B cell (primary cell): ENCODE data around the gene GSDMA. TPM values are rescaled to one million over a fixed set of nuclear protein-coding genes. Genes with fewer than 3 reads are reported as not detected.

Experiments
- ATAC-seq: fragments of 200-7000 bp; cut with Tn5 transposase; one replicate; pipeline ENCODE4 v1.10.0; 2021; ENCODE audit warnings: low read depth, mild to moderate bottlenecking, moderate number of reproducible peaks, moderate library complexity
- CTCF ChIA-PET: fragments of 350-600 bp; sonication (Branson Sonifier 250); formaldehyde crosslinking; loops from one replicate; lab custom pipeline; 2021; ENCODE audit warnings: antibody characterized with exemption, inconsistent platforms; lab: Charles Lee
- POLR2A ChIA-PET: fragments of 350-600 bp; sonication (Branson Sonifier 250); formaldehyde crosslinking; loops from one replicate; lab custom pipeline; 2021; ENCODE audit warnings: antibody characterized with exemption; lab: Charles Lee
- DNase-seq: peaks from one replicate; pipeline ENCODE4 v3.0.0; 2013
- H2AFZ ChIP-seq: 2 replicates; pipeline ENCODE4 v1.6.1; 2012; ENCODE audit warnings: mild to moderate bottlenecking, low read depth, low read length; ENCODE audit not compliant: insufficient read depth, poor library complexity, severe bottlenecking
- H3K27ac ChIP-seq, 2 donors: 1 replicate in 1 of 2; 2 replicates in 1 of 2; pipeline ENCODE4 v1.5.1; 2012 to 2013; ENCODE audit warnings: low read length in 2 of 2, mild to moderate bottlenecking in 2 of 2, moderate library complexity in 1 of 2
- H3K27me3 ChIP-seq, 4 experiments: fragments of 200-600 bp in 1 of 4; sonication (generic) in 1 of 4; replicated peaks in 1 of 4; 1 replicate in 2 of 4; 2 replicates in 2 of 4; pipeline versions ENCODE4 v1.6.1 to v1.7.0; 2013 to 2016; ENCODE audit warnings: low read length in 3 of 4, mild to moderate bottlenecking in 2 of 4, mixed read lengths in 1 of 4, moderate library complexity in 1 of 4; ENCODE audit not compliant: insufficient read depth in 4 of 4, control insufficient read depth in 3 of 4; ENCODE audit errors: control extremely low read depth in 1 of 4
- H3K36me3 ChIP-seq, 2 experiments: replicated peaks in 1 of 2; 1 replicate in 1 of 2; 2 replicates in 1 of 2; pipeline versions ENCODE4 v1.6.1 to v1.7.1; 2013; ENCODE audit warnings: low read length in 1 of 2; ENCODE audit not compliant: insufficient read depth in 2 of 2, control insufficient read depth in 1 of 2; ENCODE audit errors: control extremely low read depth in 1 of 2, extremely low read depth in 1 of 2
- H3K4me1 ChIP-seq, 2 donors: fragments of 200-600 bp in 1 of 2; sonication (generic) in 1 of 2; 1 replicate in 1 of 2; 2 replicates in 1 of 2; pipeline versions ENCODE4 v1.5.1 to v1.6.1; 2013 to 2017; ENCODE audit warnings: low read length in 2 of 2; ENCODE audit not compliant: control insufficient read depth in 2 of 2, insufficient read depth in 2 of 2
- H3K4me2 ChIP-seq: replicated peaks from 2 replicates; pipeline ENCODE3; 2012; ENCODE audit warnings: mild to moderate bottlenecking, low read depth, low read length; ENCODE audit not compliant: poor library complexity, severe bottlenecking
- H3K4me3 ChIP-seq, 5 experiments: fragments of 200-600 bp in 1 of 5; sonication (generic) in 1 of 5; 1 replicate in 3 of 5; 2 replicates in 2 of 5; pipeline versions ENCODE4 v1.5.1 to v1.7.0; 2011 to 2016; ENCODE audit warnings: low read length in 4 of 5, mild to moderate bottlenecking in 4 of 5, low read depth in 2 of 5, control low read depth in 1 of 5, moderate library complexity in 1 of 5; ENCODE audit not compliant: insufficient read depth in 1 of 5; ENCODE audit errors: control extremely low read depth in 1 of 5, extremely low read depth in 1 of 5
- H3K79me2 ChIP-seq: fragments of 200-600 bp; sonication (generic); one replicate; pipeline ENCODE4 v1.6.0; 2016; ENCODE audit warnings: low read length; ENCODE audit not compliant: control insufficient read depth, insufficient read depth
- H3K9ac ChIP-seq: fragments of 200-600 bp; sonication (generic); 2 replicates; pipeline ENCODE4 v1.6.1; 2017; ENCODE audit warnings: mild to moderate bottlenecking, low read length, moderate library complexity
- H3K9me3 ChIP-seq, 3 donors: one replicate each; pipeline versions ENCODE4 v1.6.1 to v1.7.1; 2013; ENCODE audit warnings: low read length in 2 of 3; ENCODE audit not compliant: control insufficient read depth in 2 of 3, insufficient read depth in 1 of 3; ENCODE audit errors: control extremely low read depth in 1 of 3
- H4K20me1 ChIP-seq: 2 replicates; pipeline ENCODE4 v1.6.0; 2012; ENCODE audit warnings: mild to moderate bottlenecking, low read length; ENCODE audit not compliant: insufficient read depth, control insufficient read depth, poor library complexity, severe bottlenecking
- H3K27ac Mint-ChIP-seq: one replicate; pipeline ENCODE4 v1.8.0; 2021; ENCODE audit warnings: mixed read lengths
- H3K27me3 Mint-ChIP-seq: one replicate; pipeline ENCODE4 v1.8.0; 2021; ENCODE audit warnings: mixed read lengths
- H3K4me1 Mint-ChIP-seq: one replicate; pipeline ENCODE4 v1.8.0; 2021; ENCODE audit warnings: mixed read lengths
- H3K4me3 Mint-ChIP-seq: one replicate; pipeline ENCODE4 v1.8.0; 2021; ENCODE audit warnings: mixed read lengths
- H3K9me3 Mint-ChIP-seq: one replicate; pipeline ENCODE4 v1.8.0; 2022; ENCODE audit warnings: mixed read lengths; ENCODE audit not compliant: insufficient read depth
- EZH2 ChIP-seq: IDR thresholded peaks from 2 replicates; pipeline ENCODE4 v1.6.1; 2012; ENCODE audit warnings: borderline replicate concordance, low read depth, mild to moderate bottlenecking, moderate library complexity, low read length; ENCODE audit not compliant: insufficient read depth, poor library complexity, severe bottlenecking
- WGBS: methylation state at CpG from one replicate; pipeline ENCODE4 v1.1.5; 2013; ENCODE audit warnings: missing lambda C conversion rate; ENCODE audit not compliant: insufficient coverage; 5-methylcytosine and 5-hydroxymethylcytosine counted together
- intact Hi-C: fragments of 100-400 bp; cut with micrococcal nuclease; formaldehyde crosslinking; loops from one replicate; pipeline ENCODE4 v1.10.0; 2022
- polyA plus RNA-seq: library from polyadenylated mRNA; depleted of rRNA; stranded (reverse); fragments of >200 nt; gene quantifications from 2 replicates; pipeline ENCODE4 v1.2.3, GENCODE V29; 2012
- total RNA-seq, 2 donors: library from RNA; stranded (reverse); fragments of 120-200 nt in 1 of 2; gene quantifications; 1 replicate in 1 of 2; 2 replicates in 1 of 2; pipeline versions ENCODE4 v1.2.3 to v1.2.4, GENCODE V29; 2013 to 2022
- TF ChIP-seq, protein P1 (sequence below): fragments of 200-600 bp; IDR thresholded peaks from one replicate; pipeline ENCODE4 v1.8.0; 2022; ENCODE audit warnings: antibody characterized with exemption, mild to moderate bottlenecking

The GSDMA gene
- total and polyA plus RNA-seq, 2 donors (not counting 1 experiment from before 2014, with no cell fraction given) = 0.09 TPM; not detected in 1

DNA sequence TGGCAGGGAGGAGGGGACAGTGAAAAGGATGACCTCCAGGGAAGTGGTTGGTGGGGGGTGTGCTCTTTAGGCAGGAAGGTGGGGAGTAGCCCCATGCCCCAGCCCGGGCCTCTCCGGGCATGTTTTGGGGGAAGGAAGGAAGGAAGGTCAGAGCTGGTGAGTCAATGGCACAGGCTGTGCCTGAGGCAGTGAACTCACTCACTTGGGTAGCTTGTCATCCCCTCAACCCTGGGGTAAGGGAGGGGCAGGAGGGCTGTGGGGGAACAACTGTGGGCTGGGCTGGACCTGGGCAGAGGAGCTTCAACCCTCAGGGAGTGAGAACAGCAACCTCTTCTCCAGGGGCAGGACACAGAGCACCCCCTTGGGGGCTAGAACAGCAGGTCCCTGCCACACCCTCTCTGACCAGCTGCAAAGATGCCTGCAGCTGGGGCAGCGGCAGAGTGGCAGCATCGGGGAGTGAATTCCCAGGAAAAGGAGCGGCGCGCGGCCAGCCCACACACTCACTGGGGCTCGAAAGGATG is 58.7 kb downstream of the GSDMA start:
- intact Hi-C loops = no loop called here
- Histone ChIP-seq H4K20me1 (no peaks in the 10 kb centered on the region), H3K79me2 (no peaks in the 10 kb centered on the region), H3K4me2 (no peak overlapping the region), H2AFZ (no peak overlapping the region), H3K9me3 (no peaks in the 10 kb centered on the region), H3K9ac (no peak overlapping the region), H3K27me3 (no peaks in the 10 kb centered on the region), H3K36me3 (peaks cover 0 to 65% of the 10 kb centered on the region in 2 experiments), H3K4me3 (no peak overlapping the region), H3K4me1 (no peaks in the 10 kb centered on the region), H3K27ac (no peak overlapping the region)
- Mint-ChIP-seq H3K27ac (no peak overlapping the region), H3K4me3 (no peak overlapping the region), H3K4me1 (no peaks in the 10 kb centered on the region), H3K9me3 (no peaks in the 10 kb centered on the region), H3K27me3 (no peaks in the 10 kb centered on the region)
- POLR2A ChIA-PET = interaction anchor here (0.6 kb wide), 1 partner anchor 152 kb away, joined by 3 read pairs; no protein-coding TSS in a partner anchor
- DNase-seq (no peak), ATAC-seq (no peak)
- WGBS = 93% methylated on average over 9 of the region's 9 CpGs
- CTCF ChIA-PET = interaction anchor here (1.0 to 2.5 kb wide), 4 partner anchors 8 to 65 kb away, joined by 3 to 9 read pairs (median 4); no protein-coding TSS in a partner anchor
- TF ChIP-seq EZH2 = no peak
- TF ChIP-seq, protein P1, sequence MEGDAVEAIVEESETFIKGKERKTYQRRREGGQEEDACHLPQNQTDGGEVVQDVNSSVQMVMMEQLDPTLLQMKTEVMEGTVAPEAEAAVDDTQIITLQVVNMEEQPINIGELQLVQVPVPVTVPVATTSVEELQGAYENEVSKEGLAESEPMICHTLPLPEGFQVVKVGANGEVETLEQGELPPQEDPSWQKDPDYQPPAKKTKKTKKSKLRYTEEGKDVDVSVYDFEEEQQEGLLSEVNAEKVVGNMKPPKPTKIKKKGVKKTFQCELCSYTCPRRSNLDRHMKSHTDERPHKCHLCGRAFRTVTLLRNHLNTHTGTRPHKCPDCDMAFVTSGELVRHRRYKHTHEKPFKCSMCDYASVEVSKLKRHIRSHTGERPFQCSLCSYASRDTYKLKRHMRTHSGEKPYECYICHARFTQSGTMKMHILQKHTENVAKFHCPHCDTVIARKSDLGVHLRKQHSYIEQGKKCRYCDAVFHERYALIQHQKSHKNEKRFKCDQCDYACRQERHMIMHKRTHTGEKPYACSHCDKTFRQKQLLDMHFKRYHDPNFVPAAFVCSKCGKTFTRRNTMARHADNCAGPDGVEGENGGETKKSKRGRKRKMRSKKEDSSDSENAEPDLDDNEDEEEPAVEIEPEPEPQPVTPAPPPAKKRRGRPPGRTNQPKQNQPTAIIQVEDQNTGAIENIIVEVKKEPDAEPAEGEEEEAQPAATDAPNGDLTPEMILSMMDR = no peak

- Histone ChIP-seq H3K79me2 (no peaks in the 10 kb centered on the region), H3K36me3 (peaks cover 0 to 71% of the 10 kb centered on the region in 2 experiments), H3K4me3 (no peak overlapping the region), H3K9ac (no peak overlapping the region), H3K4me2 (no peak overlapping the region), H3K4me1 (peaks cover 0 to 5% of the 10 kb centered on the region in 2 donors), H2AFZ (no peak overlapping the region), H3K27ac (no peak overlapping the region), H3K9me3 (no peaks in the 10 kb centered on the region), H4K20me1 (no peaks in the 10 kb centered on the region), H3K27me3 (no peaks in the 10 kb centered on the region)
- no peak for ATAC-seq
- intact Hi-C loops = no loop called here
- Mint-ChIP-seq H3K27me3 (no peaks in the 10 kb centered on the region), H3K4me1 (peaks cover 4% of the 10 kb centered on the region), H3K27ac (no peak overlapping the region), H3K4me3 (no peak overlapping the region), H3K9me3 (no peaks in the 10 kb centered on the region)
- DNase-seq = no peak
- TF ChIP-seq, protein P1 = no peak
- TF ChIP-seq EZH2 = no peak
- ChIA-PET POLR2A (interaction anchor here (0.5 kb wide), 1 partner anchor 83 kb away, joined by 3 read pairs; no protein-coding TSS in a partner anchor), CTCF (interaction anchor here (0.7 to 1.4 kb wide), 2 partner anchors 9 to 149 kb away, joined by 3 to 6 read pairs; no protein-coding TSS in a partner anchor)
- 98% methylated on average over 9 of the region's 9 CpGs for WGBS
These were observed 59.7 kb downstream of the GSDMA start for GRCh38 chr17:40022497-40022896.
